Transverse colon (tissue), 4 donors: Measurements from ENCODE around the gene KCNJ1. TPM values are rescaled to one million over a fixed set of nuclear protein-coding genes. Genes with fewer than 3 reads are reported as not detected.

Source experiments
- DNase-seq: peaks from one replicate; pipeline ENCODE4 v3.0.0-alpha.2; 2019
- H3K27ac ChIP-seq, 4 donors: fragments of 200-600 bp; sonication (generic); 2 replicates each; pipeline ENCODE4 v1.5.1; 2016 to 2018; ENCODE audit warnings: inconsistent platforms in 4 of 4
- H3K27me3 ChIP-seq: fragments of 200-600 bp; sonication (generic); 2 replicates; pipeline ENCODE4 v1.5.1; 2017; ENCODE audit warnings: inconsistent platforms
- H3K36me3 ChIP-seq, 4 donors: fragments of 200-600 bp; sonication (generic); 2 replicates each; pipeline ENCODE4 v1.5.1; 2017 to 2019; ENCODE audit warnings: inconsistent platforms in 4 of 4
- H3K4me1 ChIP-seq, 4 donors: fragments of 200-600 bp; sonication (generic); 2 replicates each; pipeline ENCODE4 v1.5.1; 2017 to 2020; ENCODE audit warnings: inconsistent platforms in 4 of 4
- H3K4me3 ChIP-seq, 4 donors: fragments of 200-600 bp; sonication (generic); 1 replicate in 1 of 4; 2 replicates in 3 of 4; pipeline versions ENCODE4 v1.5.1 to v1.6.1; 2017 to 2019; ENCODE audit warnings: inconsistent platforms in 4 of 4
- H3K9me3 ChIP-seq, 2 donors: fragments of 200-600 bp; sonication (generic); 2 replicates each; pipeline ENCODE4 v1.5.1; 2017 to 2019; ENCODE audit warnings: inconsistent platforms in 2 of 2
- CTCF ChIP-seq, 5 experiments: fragments of 200-600 bp in 3 of 5; fragments of 450-650 bp in 2 of 5; sonication (generic) in 3 of 5; IDR thresholded peaks; 1 replicate in 2 of 5; 2 replicates in 3 of 5; pipeline ENCODE4 v1.5.1; 2016 to 2017; ENCODE audit warnings: antibody characterized with exemption in 5 of 5, inconsistent platforms in 3 of 5, mild to moderate bottlenecking in 2 of 5, moderate library complexity in 1 of 5
- EP300 ChIP-seq: sonication (generic); formaldehyde crosslinking; IDR thresholded peaks from one replicate; pipeline ENCODE4 v1.6.1; 2017; ENCODE audit warnings: antibody characterized with exemption, low read depth
- POLR2A ChIP-seq: fragments of 450-650 bp; IDR thresholded peaks from one replicate; pipeline ENCODE4 v1.6.1; 2016; ENCODE audit warnings: antibody characterized with exemption, mild to moderate bottlenecking, moderate library complexity
- POLR2AphosphoS5 ChIP-seq, 3 donors: sonication (generic); formaldehyde crosslinking; IDR thresholded peaks; one replicate each; pipeline ENCODE4 v1.6.1; 2016; ENCODE audit warnings: antibody characterized with exemption in 3 of 3
- whole genome bisulfite sequencing, 2 donors: methylation state at CpG; one replicate each; pipeline ENCODE4 v1.1.5; 2018; ENCODE audit warnings: low coverage in 1 of 2; 5-methylcytosine and 5-hydroxymethylcytosine counted together
- in situ Hi-C, 4 donors: fragments of 200-750 bp; cut with MboI; loops; one replicate each; pipeline versions ENCODE4 v1.15.0 to v1.15.1; 2017; ENCODE audit warnings: low sequenced_read_pairs in 3 of 4, low pct_ligation_motif_present in 1 of 4, low pct_unique_long_range_greater_than_20kb in 1 of 4
- intact Hi-C: fragments of 100-400 bp; cut with DNase I; formaldehyde crosslinking; loops from one replicate; pipeline ENCODE4 v1.15.1; 2023; ENCODE audit warnings: low total_unique reads
- total RNA-seq, 4 donors: library from RNA; depleted of rRNA; stranded (reverse); fragments of >200 nt; gene quantifications; one replicate each; pipeline ENCODE4 v1.1.0, GENCODE V29; 2016

The KCNJ1 gene
- total RNA-seq, 4 donors from 2014 or later = not detected

- no peaks in the 10 kb centered on the region for H3K36me3 ChIP-seq
- intact Hi-C loops (no loop called here), in situ Hi-C loops (loop anchor here in 2 of 4 donors (25.0 kb wide), 1 partner anchor 445 kb away; no protein-coding TSS in a partner anchor)
- 52% methylated on average over 6 of the region's 6 CpGs; no CpG with 5 or more reads in 1 of the 2 donors for WGBS, 2 donors
- no peak for TF ChIP-seq EP300
- TF ChIP-seq POLR2A = no peak
- no peak for TF ChIP-seq CTCF (IDR thresholded peaks at IDR 0.05)
- no peak for TF ChIP-seq POLR2AphosphoS5 (IDR thresholded peaks at IDR 0.05)
- peaks cover 38% of the 10 kb centered on the region for H3K27me3 ChIP-seq
- no peaks in the 10 kb centered on the region for H3K9me3 ChIP-seq
- H3K4me3 ChIP-seq = peak overlapping the region in 1 of 4 donors; percentile 54
- no peak overlapping the region for H3K27ac ChIP-seq
- peaks cover 6 to 32% (median 11%) of the 10 kb centered on the region in 4 donors for H3K4me1 ChIP-seq
- DNase-seq = no peak
Measured at GRCh38 chr11:128891913-128892398, 24.9 kb upstream of the KCNJ1 start.

- in situ Hi-C loops = loop anchor here in 2 of 4 donors (25.0 kb wide), 1 partner anchor 447 kb away; no protein-coding TSS in a partner anchor
- Histone ChIP-seq H3K27me3 (peaks cover 38% of the 10 kb centered on the region), H3K4me3 (peak within 1 kb of the TSS; percentile 13 to 54 (median 34)), H3K27ac (no peak within 1 kb of the TSS), H3K9me3 (no peaks in the 10 kb centered on the region), H3K4me1 (peaks cover 6 to 32% (median 11%) of the 10 kb centered on the region in 4 donors), H3K36me3 (no peaks in the 10 kb centered on the region)
- intact Hi-C loops = no loop called here
- TF ChIP-seq EP300 (no peak), POLR2AphosphoS5 (IDR thresholded peaks at IDR 0.05) (no peak), CTCF (IDR thresholded peaks at IDR 0.05) (no peak), POLR2A (no peak)
- DNase-seq = no peak
- 0 to 8% methylated on average over 6 to 33 of the region's 85 CpGs for WGBS, 2 donors
Measured at GRCh38 chr11:128890543-128891368, 23.7 kb upstream of the KCNJ1 start, which contains the start of gene KCNJ5. Gene KCNJ5, plus strand, starts transcription at chr11:128891356. Its CDS starts 19,918 bp downstream, at chr11:128911274.

GRCh38 chr11:128890216-128890542 is 23.1 kb upstream of the KCNJ1 start:
- H3K27ac ChIP-seq = no peak overlapping the region
- TF ChIP-seq POLR2AphosphoS5 (IDR thresholded peaks at IDR 0.05) (no peak), POLR2A (no peak), CTCF (IDR thresholded peaks at IDR 0.05) (no peak), EP300 (no peak)
- no peaks in the 10 kb centered on the region for H3K9me3 ChIP-seq
- DNase-seq = no peak
- intact Hi-C loops (no loop called here), in situ Hi-C loops (loop anchor here in 2 of 4 donors (25.0 kb wide), 1 partner anchor 447 kb away; no protein-coding TSS in a partner anchor)
- H3K27me3 ChIP-seq = peaks cover 38% of the 10 kb centered on the region
- peak overlapping the region in 3 of 4 donors; percentile 13 to 54 (median 39) for H3K4me3 ChIP-seq
- no peaks in the 10 kb centered on the region for H3K36me3 ChIP-seq
- WGBS, 2 donors = 11% methylated on average over 9 of the region's 9 CpGs; no CpG with 5 or more reads in 1 of the 2 donors
- peaks cover 6 to 32% (median 11%) of the 10 kb centered on the region in 4 donors for H3K4me1 ChIP-seq

GRCh38 chr11:128889657-128890213 is 22.6 kb upstream of the KCNJ1 start:
- Histone ChIP-seq H3K36me3 (no peaks in the 10 kb centered on the region), H3K4me1 (peaks cover 6 to 29% (median 11%) of the 10 kb centered on the region in 4 donors), H3K9me3 (no peaks in the 10 kb centered on the region), H3K4me3 (no peak overlapping the region), H3K27ac (no peak overlapping the region), H3K27me3 (peaks cover 38% of the 10 kb centered on the region)
- 75% methylated on average over 8 of the region's 8 CpGs; no CpG with 5 or more reads in 1 of the 2 donors for WGBS, 2 donors
- in situ Hi-C loops (loop anchor here (5.0 to 25.0 kb wide), 3 partner anchors 63 to 448 kb away; no protein-coding TSS in a partner anchor), intact Hi-C loops (no loop called here)
- no peak for DNase-seq
- no peak for TF ChIP-seq POLR2A
- no peak for TF ChIP-seq POLR2AphosphoS5 (IDR thresholded peaks at IDR 0.05)
- TF ChIP-seq EP300 = no peak
- TF ChIP-seq CTCF (IDR thresholded peaks at IDR 0.05) = no peak
